Naive thymus-derived CD8-positive, alpha-beta T cell (primary cell): Measurements from ENCODE around the gene IPO8. TPM values are rescaled to one million over a fixed set of nuclear protein-coding genes. Genes with fewer than 3 reads are reported as not detected.

ENCODE experiments used
- ATAC-seq, 2 donors: fragments of 150-1000 bp; cut with Tn5 transposase in 1 of 2; sonication (Bioruptor Pico), chemical (Tn5 transposase) in 1 of 2; 1 replicate in 1 of 2; 2 replicates in 1 of 2; pipeline ENCODE4 v1.10.0; 2021; ENCODE audit warnings: mild to moderate bottlenecking in 2 of 2, moderate library complexity in 2 of 2
- POLR2A ChIA-PET: fragments of 350-600 bp; sonication (Branson Sonifier 250); formaldehyde crosslinking; loops from one replicate; lab custom pipeline; 2021; ENCODE audit warnings: antibody characterized with exemption; lab: Charles Lee
- DNase-seq, 10 donors: peaks; one replicate each; pipeline versions ENCODE4 v3.0.0 to v3.0.0-alpha.2; 2020 to 2022
- H3K27ac Mint-ChIP-seq, 10 donors: one replicate each; pipeline ENCODE4 v1.8.0; 2020 to 2022; ENCODE audit warnings: mild to moderate bottlenecking in 10 of 10, mixed read lengths in 10 of 10, moderate library complexity in 4 of 10, inconsistent platforms in 1 of 10
- H3K27me3 Mint-ChIP-seq, 5 donors: one replicate each; pipeline ENCODE4 v1.8.0; 2021 to 2022; ENCODE audit warnings: mixed read lengths in 5 of 5
- H3K36me3 Mint-ChIP-seq, 3 donors: one replicate each; pipeline ENCODE4 v1.8.0; 2020 to 2022; ENCODE audit warnings: mixed read lengths in 3 of 3, mild to moderate bottlenecking in 2 of 3, inconsistent platforms in 1 of 3
- H3K4me1 Mint-ChIP-seq, 4 donors: one replicate each; pipeline ENCODE4 v1.8.0; 2021 to 2022; ENCODE audit warnings: mixed read lengths in 4 of 4
- H3K4me3 Mint-ChIP-seq, 10 donors: one replicate each; pipeline ENCODE4 v1.8.0; 2020 to 2022; ENCODE audit warnings: mild to moderate bottlenecking in 10 of 10, mixed read lengths in 10 of 10, moderate library complexity in 6 of 10, inconsistent platforms in 1 of 10
- H3K9me3 Mint-ChIP-seq, 9 donors: one replicate each; pipeline ENCODE4 v1.8.0; 2020 to 2022; ENCODE audit warnings: mixed read lengths in 9 of 9, mild to moderate bottlenecking in 3 of 9, inconsistent platforms in 1 of 9, moderate library complexity in 1 of 9
- polyA plus RNA-seq, 3 donors: library from polyadenylated mRNA; unstranded; fragments of 300-500 nt; fragmentation: Illumina TruSeq; gene quantifications; one replicate each; pipeline ENCODE4 v1.2.3, GENCODE V29; 2021
- total RNA-seq, 8 experiments: library from RNA in 2 of 8; stranded (reverse) in 2 of 8; gene quantifications; one replicate each; pipeline ENCODE4 v1.2.3 and lab custom pipeline; 2021 to 2026

The IPO8 gene
- total RNA-seq (10 to 100 TPM; 63.0 to 63.2 TPM), polyA plus RNA-seq (10 to 100 TPM; 17.8 to 19.5 (median 17.8) TPM), total RNA-seq (lab: John Stamatoyannopoulos, UW) (39.9 to 82.9 (median 67.9) reads per million in 6 experiments)

GRCh38 chr12:30695199-30696102, at the start of gene IPO8:
TSS of gene IPO8 (minus strand) at chr12:30695869. CDS start at chr12:30695647, 222 bp downstream.
- H3K9me3 Mint-ChIP-seq = no peaks in the 10 kb centered on the region
- peak within 1 kb of the TSS; percentile 94 to 99 (median 96) for H3K27ac Mint-ChIP-seq
- H3K36me3 Mint-ChIP-seq = peaks cover 0 to 1% (median 0%) of the 10 kb centered on the region in 3 donors
- H3K27me3 Mint-ChIP-seq = peaks cover 0 to 4% (median 0%) of the 10 kb centered on the region in 5 donors
- POLR2A ChIA-PET = interaction anchor here (0.8 to 2.4 kb wide), 5 partner anchors 11 to 1315 kb away, joined by 3 to 26 read pairs (median 5); partner anchors contain the start of genes CAPRIN2 and ERGIC2
- ATAC-seq = peak; percentile 85 to 89
- H3K4me1 Mint-ChIP-seq = peaks cover 32 to 54% (median 47%) of the 10 kb centered on the region in 4 donors
- peak within 1 kb of the TSS; percentile 92 to 100 (median 98) for H3K4me3 Mint-ChIP-seq
- peak; percentile 68 to 93 (median 81) for DNase-seq

GRCh38 chr12:30744321-30744720, 48.7 kb upstream of the IPO8 start:
- H3K4me1 Mint-ChIP-seq = peaks cover 8 to 20% (median 15%) of the 10 kb centered on the region in 4 donors
- peaks cover 6 to 47% (median 27%) of the 10 kb centered on the region in 3 donors for H3K36me3 Mint-ChIP-seq
- no peaks in the 10 kb centered on the region for H3K27me3 Mint-ChIP-seq
- H3K4me3 Mint-ChIP-seq = no peak overlapping the region
- no peak overlapping the region for H3K27ac Mint-ChIP-seq
- POLR2A ChIA-PET = no interaction called here
- DNase-seq = no peak
- no peaks in the 10 kb centered on the region for H3K9me3 Mint-ChIP-seq
- no peak for ATAC-seq

GRCh38 chr12:30740274-30740673, 44.6 kb upstream of the IPO8 start:
- Mint-ChIP-seq H3K27ac (no peak overlapping the region), H3K36me3 (peaks cover 6 to 46% (median 28%) of the 10 kb centered on the region in 3 donors), H3K4me1 (peaks cover 0 to 5% (median 2%) of the 10 kb centered on the region in 4 donors), H3K4me3 (no peak overlapping the region), H3K9me3 (peaks cover 0 to 4% (median 0%) of the 10 kb centered on the region in 9 donors), H3K27me3 (no peaks in the 10 kb centered on the region)
- no peak for DNase-seq
- no peak for ATAC-seq
- POLR2A ChIA-PET = no interaction called here

GRCh38 chr12:30739020-30739419, 43.4 kb upstream of the IPO8 start:
- peaks cover 11 to 57% (median 37%) of the 10 kb centered on the region in 3 donors for H3K36me3 Mint-ChIP-seq

GRCh38 chr12:30732954-30733637, 37.4 kb upstream of the IPO8 start:
- peaks cover 14 to 74% (median 42%) of the 10 kb centered on the region in 3 donors for H3K36me3 Mint-ChIP-seq
- no peaks in the 10 kb centered on the region for H3K9me3 Mint-ChIP-seq
- peaks cover 0 to 10% (median 3%) of the 10 kb centered on the region in 4 donors for H3K4me1 Mint-ChIP-seq
- ATAC-seq (no peak), DNase-seq (no peak)
- POLR2A ChIA-PET = interaction anchor here (0.6 kb wide), 1 partner anchor 1931 kb away, joined by 5 read pairs; no protein-coding TSS in a partner anchor
- peak overlapping the region in 1 of 10 donors; percentile 12 for H3K27ac Mint-ChIP-seq
- H3K27me3 Mint-ChIP-seq = no peaks in the 10 kb centered on the region
- H3K4me3 Mint-ChIP-seq = no peak overlapping the region

More at GRCh38 chr12:30739020-30739419, 43.4 kb upstream of the IPO8 start:
- no peak overlapping the region for H3K27ac Mint-ChIP-seq
- ATAC-seq = no peak
- peaks cover 0 to 4% (median 0%) of the 10 kb centered on the region in 9 donors for H3K9me3 Mint-ChIP-seq
- no peak overlapping the region for H3K4me3 Mint-ChIP-seq
- peaks cover 0 to 7% (median 2%) of the 10 kb centered on the region in 4 donors for H3K4me1 Mint-ChIP-seq
- DNase-seq = no peak
- POLR2A ChIA-PET = no interaction called here
- no peaks in the 10 kb centered on the region for H3K27me3 Mint-ChIP-seq

- Mint-ChIP-seq H3K27me3 (no peaks in the 10 kb centered on the region), H3K4me3 (no peak overlapping the region), H3K36me3 (peaks cover 19 to 76% (median 38%) of the 10 kb centered on the region in 3 donors), H3K4me1 (peaks cover 2 to 10% (median 6%) of the 10 kb centered on the region in 4 donors), H3K9me3 (no peaks in the 10 kb centered on the region), H3K27ac (no peak overlapping the region)
- DNase-seq (no peak), ATAC-seq (no peak)
- POLR2A ChIA-PET = no interaction called here
Observed at GRCh38 chr12:30730011-30730410, 34.3 kb upstream of the IPO8 start.

- POLR2A ChIA-PET = no interaction called here
- Mint-ChIP-seq H3K4me3 (no peak overlapping the region), H3K4me1 (peaks cover 2 to 10% (median 5%) of the 10 kb centered on the region in 4 donors), H3K9me3 (no peaks in the 10 kb centered on the region), H3K27me3 (no peaks in the 10 kb centered on the region), H3K36me3 (peaks cover 14 to 76% (median 35%) of the 10 kb centered on the region in 3 donors), H3K27ac (no peak overlapping the region)
- no peak for DNase-seq
- ATAC-seq = no peak
Observed at GRCh38 chr12:30729547-30729946, 33.9 kb upstream of the IPO8 start.

- POLR2A ChIA-PET = no interaction called here
- H3K4me3 Mint-ChIP-seq = no peak overlapping the region
- peaks cover 2 to 10% (median 5%) of the 10 kb centered on the region in 4 donors for H3K4me1 Mint-ChIP-seq
- H3K36me3 Mint-ChIP-seq = peaks cover 14 to 88% (median 40%) of the 10 kb centered on the region in 3 donors
- ATAC-seq (no peak), DNase-seq (no peak)
- no peaks in the 10 kb centered on the region for H3K9me3 Mint-ChIP-seq
- no peak overlapping the region for H3K27ac Mint-ChIP-seq
- H3K27me3 Mint-ChIP-seq = no peaks in the 10 kb centered on the region
Observed at GRCh38 chr12:30726647-30727046, 31.0 kb upstream of the IPO8 start.

GRCh38 chr12:30725739-30726138, 30.1 kb upstream of the IPO8 start:
- no peak for ATAC-seq
- no peak overlapping the region for H3K4me3 Mint-ChIP-seq
- peaks cover 2 to 10% (median 5%) of the 10 kb centered on the region in 4 donors for H3K4me1 Mint-ChIP-seq
- H3K27me3 Mint-ChIP-seq = no peaks in the 10 kb centered on the region
- no peak overlapping the region for H3K27ac Mint-ChIP-seq
- no peak for DNase-seq
- POLR2A ChIA-PET = no interaction called here
- no peaks in the 10 kb centered on the region for H3K9me3 Mint-ChIP-seq
- H3K36me3 Mint-ChIP-seq = peaks cover 14 to 90% (median 39%) of the 10 kb centered on the region in 3 donors

- DNase-seq (no peak), ATAC-seq (no peak)
- H3K27me3 Mint-ChIP-seq = no peaks in the 10 kb centered on the region
- H3K36me3 Mint-ChIP-seq = peaks cover 6 to 81% (median 22%) of the 10 kb centered on the region in 3 donors
- no peaks in the 10 kb centered on the region for H3K9me3 Mint-ChIP-seq
- peak overlapping the region in 1 of 10 donors; percentile 20 for H3K27ac Mint-ChIP-seq
- H3K4me3 Mint-ChIP-seq = no peak overlapping the region
- no peaks in the 10 kb centered on the region for H3K4me1 Mint-ChIP-seq
- POLR2A ChIA-PET = no interaction called here
Observed at GRCh38 chr12:30719060-30719459, 23.4 kb upstream of the IPO8 start.

- Mint-ChIP-seq H3K27me3 (no peaks in the 10 kb centered on the region), H3K9me3 (no peaks in the 10 kb centered on the region), H3K36me3 (peaks cover 4 to 27% (median 11%) of the 10 kb centered on the region in 3 donors), H3K4me1 (no peaks in the 10 kb centered on the region), H3K4me3 (no peak overlapping the region), H3K27ac (no peak overlapping the region)
- ATAC-seq (no peak), DNase-seq (no peak)
- POLR2A ChIA-PET = no interaction called here
Observed at GRCh38 chr12:30707613-30708342, 12.1 kb upstream of the IPO8 start.

- H3K9me3 Mint-ChIP-seq = no peaks in the 10 kb centered on the region
- H3K4me3 Mint-ChIP-seq = no peak overlapping the region
- H3K27me3 Mint-ChIP-seq = no peaks in the 10 kb centered on the region
- H3K4me1 Mint-ChIP-seq = no peaks in the 10 kb centered on the region
- POLR2A ChIA-PET = no interaction called here
- ATAC-seq = no peak
- peaks cover 4 to 21% (median 9%) of the 10 kb centered on the region in 3 donors for H3K36me3 Mint-ChIP-seq
- DNase-seq = no peak
- H3K27ac Mint-ChIP-seq = peak overlapping the region in 1 of 10 donors; percentile 62
Observed at GRCh38 chr12:30706476-30706875, 10.8 kb upstream of the IPO8 start.
